ENCODE data around the gene ANTXR2. TPM values are rescaled to one million over a fixed set of nuclear protein-coding genes. Genes with fewer than 3 reads are reported as not detected.

Gene ANTXR2
- total and polyA plus RNA-seq, 9 of the 15 experiments (the other 6 are each of a cell fraction or from before 2014, with no cell fraction given): 10.1 to 83.8 (median 60.3) TPM

DNA sequence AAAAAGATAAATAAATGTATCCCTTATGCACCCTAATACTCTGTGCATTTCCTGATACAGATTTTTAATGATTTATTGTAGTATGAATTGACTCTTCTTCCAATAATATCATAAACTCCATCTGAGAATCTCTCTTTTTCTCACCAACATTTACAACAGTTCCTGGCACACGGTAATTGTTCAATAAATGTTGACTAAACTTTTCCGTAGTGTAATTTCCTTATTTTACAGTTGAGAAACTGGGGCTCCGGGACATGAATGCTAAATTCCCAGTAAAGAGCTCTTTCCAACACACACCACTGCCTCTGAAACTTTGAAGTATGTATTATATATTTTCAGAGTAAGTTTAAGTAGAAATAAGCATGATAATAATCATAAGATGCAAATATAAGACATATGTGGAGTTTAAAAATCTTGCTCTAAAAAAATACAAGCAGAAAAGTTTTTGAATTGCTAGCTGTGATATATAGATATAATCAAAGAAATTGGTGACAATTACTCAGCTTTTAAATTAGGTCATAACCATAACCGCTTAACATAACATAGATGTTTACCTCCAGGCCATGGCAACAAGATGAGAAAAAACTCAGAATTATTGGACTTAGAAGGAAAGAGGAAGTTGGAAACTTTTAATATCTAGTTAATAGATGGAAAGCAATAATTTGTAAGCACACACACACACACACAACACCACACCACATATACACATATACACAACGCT is 28.2 kb upstream of the ANTXR2 start:
- Histone ChIP-seq H3K4me2 (ENCODE audit: insufficient read depth, low read length) (no peak overlapping the region), H3K79me2 (ENCODE audit: control insufficient read depth, insufficient read depth, low read length) (no peaks in the 10 kb centered on the region), H3K9ac (ENCODE audit: insufficient read depth in 1 of 2, low read depth in 2 of 2, low read length in 2 of 2) (no peak overlapping the region), H4K20me1 (replicated peaks; ENCODE audit: control insufficient read depth, insufficient read depth, low read length) (no peaks in the 10 kb centered on the region), H3K4me3 (no peak overlapping the region), H3K9me3 (replicated peaks; ENCODE audit: control insufficient read depth, insufficient read depth, low read depth, low read length) (no peaks in the 10 kb centered on the region), H2AFZ (ENCODE audit: low read depth, low read length) (no peak overlapping the region), H3K9me1 (ENCODE audit: control insufficient read depth, insufficient read depth, low read length) (no peaks in the 10 kb centered on the region), H3K36me3 (ENCODE audit: control insufficient read depth, insufficient read depth, low read length) (no peaks in the 10 kb centered on the region), H3K4me1 (replicated peaks in 1 of 2; ENCODE audit: control insufficient read depth in 2 of 2, insufficient read depth in 2 of 2, low read length in 2 of 2) (peaks cover 0 to 16% of the 10 kb centered on the region in 2 experiments; a peak in 4 of 5 replicates), H3K27ac (ENCODE audit: extremely low read depth, low read depth, low read length) (no peak overlapping the region), H3K27me3 (ENCODE audit: control insufficient read depth in 2 of 2, insufficient read depth in 2 of 2, low read length in 2 of 2) (no peaks in the 10 kb centered on the region)
- DNase-seq (ENCODE audit: extremely low read depth in 1 of 4, low spot score in 3 of 4) (no peak), ATAC-seq (no peak), FAIRE-seq (no peak)
- no TSS peak for BruUV-seq (replicated peaks)
- POLR2A ChIA-PET: interaction anchor here (0.6 kb wide), 1 partner anchor 66 kb away, joined by 3 read pairs; no protein-coding TSS in a partner anchor
- intact Hi-C loops (cut with micrococcal nuclease): no loop called here
- CTCF ChIA-PET (ENCODE audit: low intra/inter-chr PET ratio): no interaction called here
- 69% methylated on average over 5 of the region's 5 CpGs for WGBS (ENCODE audit: insufficient coverage, low coverage, missing lambda C conversion rate)
- in situ Hi-C loops (cut with MboI): no loop called here
- TF ChIP-seq ZSCAN32 (CRISPR knock-in tag; IDR thresholded peaks at IDR 0.05) (no peak), FOSL1 (tag; conservative IDR thresholded peaks at IDR 0.05) (peak; percentile 46; the same call in 1 of the 2 replicates), TARDBP (IDR thresholded peaks at IDR 0.05) (no peak), KHSRP (IDR thresholded peaks at IDR 0.05) (no peak), RFX1 (IDR thresholded peaks at IDR 0.05) (peak; percentile 23; the same call in 1 of the 2 replicates)

DNA sequence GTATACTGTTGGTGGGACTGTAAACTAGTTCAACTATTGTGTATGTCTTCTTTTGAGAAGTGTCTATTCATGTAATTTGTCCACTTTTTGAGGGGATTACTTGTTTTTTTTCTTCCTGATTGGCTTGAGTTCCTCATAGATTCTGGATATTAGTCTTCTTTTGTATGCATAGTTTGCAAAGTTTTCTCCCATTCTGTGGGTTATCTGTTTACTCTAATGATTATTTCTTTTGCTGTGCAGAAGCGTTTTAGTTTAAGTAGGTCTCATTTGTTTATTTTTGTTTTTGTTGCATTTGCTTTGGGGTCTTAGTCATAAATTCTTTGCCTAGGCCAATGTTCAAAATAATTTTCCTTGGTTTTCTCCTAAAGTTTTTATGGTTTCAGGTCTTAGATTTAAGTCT is 26.6 kb upstream of the ANTXR2 start:
- Histone ChIP-seq H3K4me2 (ENCODE audit: insufficient read depth, low read length) (no peak overlapping the region), H3K36me3 (ENCODE audit: control insufficient read depth, insufficient read depth, low read length) (no peaks in the 10 kb centered on the region), H3K27me3 (ENCODE audit: control insufficient read depth in 2 of 2, insufficient read depth in 2 of 2, low read length in 2 of 2) (no peaks in the 10 kb centered on the region), H2AFZ (ENCODE audit: low read depth, low read length) (no peak overlapping the region), H3K79me2 (ENCODE audit: control insufficient read depth, insufficient read depth, low read length) (no peaks in the 10 kb centered on the region), H3K9me1 (ENCODE audit: control insufficient read depth, insufficient read depth, low read length) (no peaks in the 10 kb centered on the region), H3K9me3 (replicated peaks; ENCODE audit: control insufficient read depth, insufficient read depth, low read depth, low read length) (no peaks in the 10 kb centered on the region), H3K4me1 (replicated peaks in 1 of 2; ENCODE audit: control insufficient read depth in 2 of 2, insufficient read depth in 2 of 2, low read length in 2 of 2) (peaks cover 0 to 20% of the 10 kb centered on the region in 2 experiments; a peak in 4 of 5 replicates), H4K20me1 (replicated peaks; ENCODE audit: control insufficient read depth, insufficient read depth, low read length) (no peaks in the 10 kb centered on the region), H3K9ac (ENCODE audit: insufficient read depth in 1 of 2, low read depth in 2 of 2, low read length in 2 of 2) (no peak overlapping the region), H3K27ac (ENCODE audit: extremely low read depth, low read depth, low read length) (no peak overlapping the region), H3K4me3 (no peak overlapping the region)
- intact Hi-C loops (cut with micrococcal nuclease) (no loop called here), in situ Hi-C loops (cut with MboI) (no loop called here)
- DNase-seq (ENCODE audit: extremely low read depth in 1 of 4, low spot score in 3 of 4) (no peak), FAIRE-seq (no peak), ATAC-seq (no peak)
- 75% methylated on average over 1 of the region's 1 CpG for WGBS (ENCODE audit: insufficient coverage, low coverage, missing lambda C conversion rate)
- BruUV-seq (replicated peaks): no TSS peak
- ChIA-PET POLR2A (no interaction called here), CTCF (ENCODE audit: low intra/inter-chr PET ratio) (no interaction called here)
- TF ChIP-seq ZC3H11A (IDR thresholded peaks at IDR 0.05; ENCODE audit: low read depth, low read length) (no peak), PURB (CRISPR knock-in tag; IDR thresholded peaks at IDR 0.05; ENCODE audit: low read depth) (no peak), NR1H2 (CRISPR knock-in tag; IDR thresholded peaks at IDR 0.05) (no peak)
- TF ChIP-seq, protein P1, sequence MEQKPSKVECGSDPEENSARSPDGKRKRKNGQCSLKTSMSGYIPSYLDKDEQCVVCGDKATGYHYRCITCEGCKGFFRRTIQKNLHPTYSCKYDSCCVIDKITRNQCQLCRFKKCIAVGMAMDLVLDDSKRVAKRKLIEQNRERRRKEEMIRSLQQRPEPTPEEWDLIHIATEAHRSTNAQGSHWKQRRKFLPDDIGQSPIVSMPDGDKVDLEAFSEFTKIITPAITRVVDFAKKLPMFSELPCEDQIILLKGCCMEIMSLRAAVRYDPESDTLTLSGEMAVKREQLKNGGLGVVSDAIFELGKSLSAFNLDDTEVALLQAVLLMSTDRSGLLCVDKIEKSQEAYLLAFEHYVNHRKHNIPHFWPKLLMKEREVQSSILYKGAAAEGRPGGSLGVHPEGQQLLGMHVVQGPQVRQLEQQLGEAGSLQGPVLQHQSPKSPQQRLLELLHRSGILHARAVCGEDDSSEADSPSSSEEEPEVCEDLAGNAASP (IDR thresholded peaks at IDR 0.05): no peak
- TF ChIP-seq, protein P2, sequence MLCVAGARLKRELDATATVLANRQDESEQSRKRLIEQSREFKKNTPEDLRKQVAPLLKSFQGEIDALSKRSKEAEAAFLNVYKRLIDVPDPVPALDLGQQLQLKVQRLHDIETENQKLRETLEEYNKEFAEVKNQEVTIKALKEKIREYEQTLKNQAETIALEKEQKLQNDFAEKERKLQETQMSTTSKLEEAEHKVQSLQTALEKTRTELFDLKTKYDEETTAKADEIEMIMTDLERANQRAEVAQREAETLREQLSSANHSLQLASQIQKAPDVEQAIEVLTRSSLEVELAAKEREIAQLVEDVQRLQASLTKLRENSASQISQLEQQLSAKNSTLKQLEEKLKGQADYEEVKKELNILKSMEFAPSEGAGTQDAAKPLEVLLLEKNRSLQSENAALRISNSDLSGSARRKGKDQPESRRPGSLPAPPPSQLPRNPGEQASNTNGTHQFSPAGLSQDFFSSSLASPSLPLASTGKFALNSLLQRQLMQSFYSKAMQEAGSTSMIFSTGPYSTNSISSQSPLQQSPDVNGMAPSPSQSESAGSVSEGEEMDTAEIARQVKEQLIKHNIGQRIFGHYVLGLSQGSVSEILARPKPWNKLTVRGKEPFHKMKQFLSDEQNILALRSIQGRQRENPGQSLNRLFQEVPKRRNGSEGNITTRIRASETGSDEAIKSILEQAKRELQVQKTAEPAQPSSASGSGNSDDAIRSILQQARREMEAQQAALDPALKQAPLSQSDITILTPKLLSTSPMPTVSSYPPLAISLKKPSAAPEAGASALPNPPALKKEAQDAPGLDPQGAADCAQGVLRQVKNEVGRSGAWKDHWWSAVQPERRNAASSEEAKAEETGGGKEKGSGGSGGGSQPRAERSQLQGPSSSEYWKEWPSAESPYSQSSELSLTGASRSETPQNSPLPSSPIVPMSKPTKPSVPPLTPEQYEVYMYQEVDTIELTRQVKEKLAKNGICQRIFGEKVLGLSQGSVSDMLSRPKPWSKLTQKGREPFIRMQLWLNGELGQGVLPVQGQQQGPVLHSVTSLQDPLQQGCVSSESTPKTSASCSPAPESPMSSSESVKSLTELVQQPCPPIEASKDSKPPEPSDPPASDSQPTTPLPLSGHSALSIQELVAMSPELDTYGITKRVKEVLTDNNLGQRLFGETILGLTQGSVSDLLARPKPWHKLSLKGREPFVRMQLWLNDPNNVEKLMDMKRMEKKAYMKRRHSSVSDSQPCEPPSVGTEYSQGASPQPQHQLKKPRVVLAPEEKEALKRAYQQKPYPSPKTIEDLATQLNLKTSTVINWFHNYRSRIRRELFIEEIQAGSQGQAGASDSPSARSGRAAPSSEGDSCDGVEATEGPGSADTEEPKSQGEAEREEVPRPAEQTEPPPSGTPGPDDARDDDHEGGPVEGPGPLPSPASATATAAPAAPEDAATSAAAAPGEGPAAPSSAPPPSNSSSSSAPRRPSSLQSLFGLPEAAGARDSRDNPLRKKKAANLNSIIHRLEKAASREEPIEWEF (CRISPR knock-in tag; IDR thresholded peaks at IDR 0.05): no peak

All from K562 (cell line).